ENCODE results near the gene SLC35F3.
"Not testable (repeated sequence)": the region's sequence is repeated elsewhere in the genome, so short reads cannot be mapped to it uniquely, and the experiment has no call there.

SLC35F3 gene

DNA sequence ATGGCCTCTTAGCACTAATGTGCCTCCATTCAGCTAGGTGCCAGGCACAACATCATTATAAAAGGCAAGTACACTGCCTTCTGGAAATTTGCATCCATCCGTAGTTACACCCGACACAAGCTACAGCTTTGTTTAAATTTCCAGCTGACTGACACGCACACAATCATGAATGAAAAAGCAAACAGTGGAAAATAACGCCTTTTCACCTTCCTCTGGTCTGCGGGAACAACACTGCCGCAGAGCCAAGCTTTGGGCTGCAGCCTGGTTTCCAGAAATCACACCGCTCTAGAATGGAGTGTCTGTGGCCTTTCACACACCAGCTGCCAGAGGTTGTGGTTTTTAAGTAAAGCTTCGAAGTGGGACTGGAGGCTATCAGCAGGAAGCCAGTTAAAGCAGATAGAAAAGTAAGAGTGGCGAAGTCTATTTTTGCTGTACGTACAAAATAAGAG is 326.0 kb downstream of the SLC35F3 start:
- H3K4me3 ChIP-seq (ENCODE audit: low read length): peak overlapping the region; percentile 45
- DNase-seq (ENCODE audit: low read depth, low spot score): peak; percentile 80

DNA sequence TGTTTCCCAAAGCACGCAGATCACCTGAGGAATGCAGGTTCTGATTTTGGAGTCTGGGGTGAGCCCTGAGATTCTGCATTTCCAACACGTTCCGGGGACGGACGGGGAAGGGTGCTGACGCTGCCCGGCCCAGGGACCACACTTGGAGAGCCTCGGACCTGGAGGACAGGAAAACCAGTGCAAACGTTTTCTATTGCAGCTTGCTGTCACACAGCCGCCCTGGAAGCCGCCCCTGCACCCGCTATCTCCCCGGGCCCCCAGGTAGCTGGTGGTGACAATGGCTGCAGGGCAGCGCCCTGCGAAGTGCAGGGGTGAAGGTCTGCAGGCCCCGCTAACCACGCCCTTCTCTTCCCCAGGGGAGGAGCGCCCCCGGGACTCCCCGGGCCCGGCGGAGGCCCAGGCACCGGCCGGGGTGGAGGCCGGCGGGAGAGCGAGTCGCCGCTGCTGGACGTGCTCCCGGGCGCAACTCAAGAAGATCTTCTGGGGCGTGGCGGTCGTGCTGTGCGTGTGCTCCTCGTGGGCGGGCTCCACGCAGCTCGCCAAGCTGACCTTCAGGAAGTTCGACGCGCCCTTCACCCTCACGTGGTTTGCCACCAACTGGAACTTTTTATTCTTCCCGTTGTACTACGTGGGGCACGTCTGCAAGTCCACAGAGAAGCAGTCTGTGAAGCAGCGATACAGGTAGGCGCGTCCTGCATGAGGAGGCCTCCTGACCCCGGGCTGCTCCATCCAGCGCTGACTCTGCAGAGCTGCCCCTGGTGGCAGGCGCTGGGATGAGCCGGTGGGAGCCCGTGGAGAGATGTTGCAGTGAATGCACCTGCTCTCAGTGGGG is 326.8 kb downstream of the SLC35F3 start:
- peak overlapping the region; percentile 45 for H3K4me3 ChIP-seq (ENCODE audit: low read length)

DNA sequence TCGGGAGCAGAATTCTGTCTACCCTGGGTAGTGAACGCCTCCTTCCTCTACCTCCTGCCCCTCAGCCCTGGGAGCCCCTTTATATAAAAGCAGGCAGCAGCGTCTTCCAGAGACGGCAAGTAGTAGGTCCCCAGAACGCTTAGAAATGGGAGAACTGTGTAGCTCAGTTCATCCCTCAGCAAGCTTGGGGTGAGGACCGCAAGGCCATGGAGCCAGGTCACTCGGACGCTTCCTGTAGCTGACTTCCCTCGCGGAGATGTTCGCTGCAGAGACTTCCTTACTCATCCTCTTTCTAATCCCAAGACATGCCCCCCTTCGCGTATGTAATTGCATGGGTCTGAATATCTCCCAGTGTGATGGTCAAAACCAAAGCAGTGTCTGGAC is 327.4 kb downstream of the SLC35F3 start:
- DNase-seq (ENCODE audit: low read depth, low spot score): no peak
- H3K4me3 ChIP-seq (ENCODE audit: low read length): peak overlapping the region; percentile 45; the same call in 1 of the 2 replicates

More for the DNA sequence above, 326.8 kb downstream of the SLC35F3 start:
- peak; percentile 16 for DNase-seq (ENCODE audit: low read depth, low spot score)

DNA sequence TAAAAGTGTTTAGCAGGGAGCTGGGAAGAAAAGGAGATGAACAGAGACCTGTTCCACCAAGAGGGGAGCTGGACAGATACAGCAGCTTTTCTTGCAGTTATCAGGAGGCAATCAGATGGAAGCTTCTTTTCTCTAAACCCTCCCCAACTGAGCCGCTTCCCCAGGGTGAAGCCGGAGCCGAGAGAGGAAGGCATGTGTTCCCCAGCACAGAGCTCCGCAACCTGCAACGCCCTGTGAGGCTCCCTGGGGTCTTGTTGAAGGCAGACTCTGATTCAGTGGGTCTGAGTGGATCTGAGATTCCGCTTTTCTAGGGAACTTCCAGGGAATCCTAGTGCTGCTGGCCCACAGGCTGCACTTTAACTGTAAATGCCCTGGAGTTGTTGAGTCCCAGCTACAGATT is 329.7 kb downstream of the SLC35F3 start:
- H3K4me3 ChIP-seq (ENCODE audit: low read length): no peak overlapping the region
- no peak for DNase-seq (ENCODE audit: low read depth, low spot score)

DNA sequence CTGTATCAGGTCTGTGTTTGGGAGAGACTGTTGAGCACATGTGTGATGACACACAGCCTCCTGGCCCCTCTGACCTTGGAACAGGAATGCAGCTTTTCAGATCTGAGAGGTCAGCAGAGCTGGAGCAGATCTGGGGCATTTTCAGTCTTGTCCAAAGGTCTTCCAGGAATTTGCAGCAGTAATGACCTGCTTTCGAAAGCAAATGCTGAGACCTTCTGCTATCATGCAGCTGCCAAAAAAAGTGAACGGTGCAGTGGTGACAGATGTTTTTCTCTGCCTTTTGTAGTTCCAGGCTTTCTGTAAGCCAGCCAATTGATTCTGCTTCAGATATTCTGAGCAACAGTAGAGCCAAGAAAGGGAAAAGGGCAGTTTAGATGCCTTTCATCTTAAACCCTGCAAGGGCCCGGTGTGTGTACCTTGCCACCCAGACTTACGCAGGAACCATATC is 331.0 kb downstream of the SLC35F3 start:
- H3K4me3 ChIP-seq (ENCODE audit: low read length): no peak overlapping the region
- DNase-seq (ENCODE audit: low read depth, low spot score): no peak

DNA sequence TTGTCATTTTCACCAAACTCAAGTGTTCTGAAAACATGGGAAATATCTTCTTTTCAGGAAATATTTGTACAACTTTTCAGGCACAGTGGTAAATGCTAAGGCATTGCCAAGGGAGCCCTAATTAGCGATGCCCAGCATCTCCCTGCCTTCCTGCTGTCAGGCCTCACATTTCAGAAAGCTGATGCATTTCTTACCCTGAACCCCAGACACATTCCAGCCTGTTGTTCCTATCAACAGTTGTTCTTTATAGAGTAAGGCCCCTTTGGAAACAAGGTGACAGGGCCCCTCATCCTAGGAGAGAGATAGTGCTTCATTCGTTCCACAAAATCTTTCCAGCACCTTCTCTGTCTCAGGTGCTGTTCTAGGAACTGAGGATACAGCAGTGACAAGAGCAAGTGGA is 332.9 kb downstream of the SLC35F3 start:
- no peak for DNase-seq (ENCODE audit: low read depth, low spot score)
- no peak overlapping the region for H3K4me3 ChIP-seq (ENCODE audit: low read length)

DNA sequence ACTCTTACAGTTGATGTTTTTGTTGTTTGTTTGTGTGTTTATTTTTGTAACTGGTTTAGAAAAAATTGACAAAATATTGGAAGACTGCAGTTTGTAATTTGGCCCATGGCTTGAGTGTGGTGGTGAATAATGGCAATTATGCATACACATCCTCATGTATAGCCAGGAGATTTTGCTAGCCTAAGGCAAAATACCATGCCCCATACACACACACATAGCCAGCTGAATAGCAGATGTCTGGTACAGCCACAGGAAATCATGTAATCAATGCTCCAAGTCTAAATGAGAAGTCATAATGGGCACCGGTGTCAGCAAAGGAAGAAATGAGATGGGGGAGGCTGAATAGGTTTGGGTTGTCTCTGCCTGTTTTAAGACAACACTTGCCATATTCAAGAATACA is 333.6 kb downstream of the SLC35F3 start:
- H3K4me3 ChIP-seq (ENCODE audit: low read length): no peak overlapping the region
- DNase-seq (ENCODE audit: low read depth, low spot score): no peak

DNA sequence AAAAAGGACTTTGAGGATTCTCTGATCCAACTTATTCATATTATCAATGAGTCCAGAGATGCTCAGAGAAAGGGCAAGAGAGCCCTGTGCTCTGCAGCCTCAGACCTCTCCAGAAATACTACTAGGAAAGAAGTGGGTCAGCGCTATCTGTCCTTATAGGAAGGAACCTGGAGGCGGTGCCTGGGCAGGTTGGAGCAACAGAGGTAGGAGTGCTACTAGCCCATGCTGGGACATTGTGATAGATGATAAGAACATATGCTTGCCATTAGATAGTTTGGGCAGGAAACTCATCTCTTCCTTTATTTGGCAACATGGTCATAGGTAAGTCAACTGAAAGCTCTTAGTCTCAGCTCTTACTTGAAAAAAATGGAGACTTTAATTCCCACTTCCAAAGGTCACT is 335.0 kb downstream of the SLC35F3 start:
- no peak overlapping the region for H3K4me3 ChIP-seq (ENCODE audit: low read length)

DNA sequence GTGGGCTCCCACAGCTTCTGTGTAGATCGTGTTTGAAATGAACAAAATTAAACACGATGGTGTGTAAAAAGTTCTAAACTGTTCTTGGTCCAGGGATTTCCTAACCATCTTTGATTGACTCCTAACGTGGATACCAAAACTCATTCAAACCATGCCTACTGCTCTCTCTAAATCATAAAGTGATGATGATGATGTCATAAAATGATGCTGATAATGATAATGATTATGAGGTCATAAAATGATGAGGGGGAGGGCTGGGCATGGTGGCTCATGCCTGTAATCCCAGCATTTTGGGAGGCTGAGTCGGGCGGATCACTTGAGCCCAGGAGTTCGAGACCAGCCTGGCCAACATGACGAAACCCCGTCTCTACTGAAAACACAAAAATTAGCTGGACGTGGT is 335.5 kb downstream of the SLC35F3 start:
- H3K4me3 ChIP-seq (ENCODE audit: low read length): no peak overlapping the region
- no peak for DNase-seq (ENCODE audit: low read depth, low spot score)

More for the DNA sequence above, 335.0 kb downstream of the SLC35F3 start:
- no peak for DNase-seq (ENCODE audit: low read depth, low spot score)

DNA sequence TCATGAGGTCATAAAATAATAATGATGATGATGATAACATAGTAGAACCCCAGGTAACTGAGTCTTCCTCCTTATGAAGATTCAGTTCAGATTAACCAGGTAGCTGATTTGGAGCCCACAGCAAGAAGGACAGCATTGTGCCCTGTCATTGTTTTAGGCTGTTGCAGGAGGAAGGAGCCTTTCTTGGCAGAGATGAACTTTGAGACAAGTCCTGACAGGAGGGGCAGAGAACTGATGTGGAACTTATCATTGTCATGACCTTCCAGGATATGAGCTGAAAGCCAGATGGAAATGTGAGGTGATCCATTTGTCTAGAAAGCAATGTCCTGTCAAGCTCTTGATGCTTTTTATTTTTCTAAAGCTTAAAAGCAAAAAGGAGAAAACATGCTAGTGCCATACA is 336.2 kb downstream of the SLC35F3 start:
- no peak overlapping the region for H3K4me3 ChIP-seq (ENCODE audit: low read length)
- no peak for DNase-seq (ENCODE audit: low read depth, low spot score)

DNA sequence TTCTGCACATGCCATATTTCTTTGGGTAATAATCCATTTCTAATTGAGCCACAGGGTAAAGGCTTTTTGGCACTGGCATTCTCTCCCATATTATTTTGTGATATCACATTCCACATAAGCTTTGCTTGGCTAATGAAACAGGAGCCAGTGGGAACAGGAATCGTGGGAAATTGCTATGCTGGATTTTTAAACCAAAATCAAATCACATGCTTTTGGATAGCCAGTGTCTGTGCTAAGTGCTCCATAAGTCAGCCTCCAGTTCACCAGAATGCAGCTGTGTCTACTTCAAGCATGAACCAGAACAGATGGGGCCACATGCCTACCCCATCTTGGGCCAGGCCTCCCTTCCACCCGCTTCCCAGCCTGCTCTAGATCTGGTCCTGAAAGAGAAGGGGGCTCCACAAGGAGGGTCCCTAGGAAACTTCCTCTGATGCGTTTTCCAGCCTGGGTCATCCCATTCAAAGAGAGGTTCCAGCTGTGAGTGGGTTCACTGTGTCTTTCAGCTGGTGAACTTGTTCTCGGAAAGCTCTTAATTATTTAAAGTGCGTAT is 337.5 kb downstream of the SLC35F3 start:
- no peak overlapping the region for H3K4me3 ChIP-seq (ENCODE audit: low read length)
- no peak for DNase-seq (ENCODE audit: low read depth, low spot score)

DNA sequence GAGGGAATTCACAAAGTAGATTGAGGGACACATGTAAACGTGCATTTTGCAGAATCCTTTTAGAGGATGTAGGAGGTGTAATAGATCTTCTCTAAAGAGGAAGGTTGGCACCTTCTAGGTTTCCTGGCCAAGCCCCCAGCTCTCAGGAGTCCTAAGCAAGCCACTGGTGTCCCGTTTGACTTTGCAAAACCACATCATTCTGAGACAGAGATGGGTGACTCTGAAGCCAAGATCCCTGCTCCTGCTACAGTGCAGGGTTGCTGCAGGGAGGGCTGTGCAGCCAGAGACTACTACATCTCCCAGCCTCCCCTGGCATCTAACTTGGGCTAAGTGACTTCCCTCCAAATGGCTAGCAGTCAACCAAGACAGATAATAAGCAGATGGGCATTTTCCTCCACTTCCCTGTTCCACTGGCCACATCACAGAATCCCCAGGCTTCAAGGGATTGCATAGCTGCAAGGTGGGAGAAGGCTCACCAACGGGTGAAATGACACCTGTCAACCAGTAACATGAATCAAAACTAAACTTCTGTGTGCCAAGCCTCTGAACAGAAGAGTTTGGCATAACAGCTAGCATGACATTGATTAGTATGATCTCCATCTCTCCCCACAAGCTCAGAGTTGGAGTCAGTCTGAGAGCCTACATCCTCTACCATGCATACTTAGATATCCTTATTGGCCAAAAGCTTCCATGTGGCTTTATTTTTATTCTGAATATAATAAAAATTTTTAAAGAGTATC is 339.2 kb downstream of the SLC35F3 start:
- no peak for DNase-seq (ENCODE audit: low read depth, low spot score)
- no peak overlapping the region for H3K4me3 ChIP-seq (ENCODE audit: low read length)

DNA sequence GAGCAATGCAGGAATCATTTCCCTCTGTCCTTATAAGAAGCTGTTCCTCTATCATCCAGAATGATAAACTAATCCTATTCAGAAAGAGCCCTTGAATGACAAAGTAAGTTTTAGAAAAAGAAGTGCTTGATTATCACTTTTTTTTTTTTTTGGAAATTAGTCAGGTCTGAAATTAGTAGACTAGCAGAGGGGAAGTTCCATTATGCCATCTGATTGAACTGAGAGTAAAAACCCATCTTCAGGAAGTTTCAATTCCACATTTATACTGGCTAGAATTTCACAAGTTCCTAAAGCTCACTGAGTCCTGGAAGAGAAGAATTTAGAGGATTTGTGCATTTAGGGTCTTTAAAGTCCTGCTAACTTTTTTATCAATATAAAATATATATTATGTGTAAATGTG is 340.0 kb downstream of the SLC35F3 start:
- no peak for DNase-seq (ENCODE audit: low read depth, low spot score)

DNA sequence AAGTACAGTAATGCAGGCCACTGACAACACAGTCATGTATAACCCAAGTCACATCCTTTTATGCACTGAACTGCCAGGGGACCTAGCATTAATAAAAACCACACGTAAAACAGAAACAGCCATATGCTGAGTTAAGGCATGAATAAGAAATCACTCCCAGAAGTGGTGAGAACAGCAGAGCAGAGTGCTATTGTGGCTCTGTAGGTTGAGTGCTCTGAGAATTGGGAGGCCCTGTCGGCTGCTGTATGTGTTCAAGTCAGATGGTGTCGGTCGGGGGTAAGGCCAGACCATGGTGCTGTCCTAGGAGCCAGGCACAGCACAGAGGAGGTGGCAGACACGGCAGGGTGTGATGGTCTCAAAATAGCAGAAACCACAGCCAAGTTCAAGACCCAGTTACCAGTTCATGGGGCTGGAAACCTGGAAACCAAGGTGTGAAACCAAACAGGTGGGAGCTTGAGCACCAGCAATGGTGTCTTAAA is 342.2 kb downstream of the SLC35F3 start:
- no peak overlapping the region for H3K4me3 ChIP-seq (ENCODE audit: low read length)
- DNase-seq (ENCODE audit: low read depth, low spot score): no peak

More for the DNA sequence above, 340.0 kb downstream of the SLC35F3 start:
- no peak overlapping the region for H3K4me3 ChIP-seq (ENCODE audit: low read length)

DNA sequence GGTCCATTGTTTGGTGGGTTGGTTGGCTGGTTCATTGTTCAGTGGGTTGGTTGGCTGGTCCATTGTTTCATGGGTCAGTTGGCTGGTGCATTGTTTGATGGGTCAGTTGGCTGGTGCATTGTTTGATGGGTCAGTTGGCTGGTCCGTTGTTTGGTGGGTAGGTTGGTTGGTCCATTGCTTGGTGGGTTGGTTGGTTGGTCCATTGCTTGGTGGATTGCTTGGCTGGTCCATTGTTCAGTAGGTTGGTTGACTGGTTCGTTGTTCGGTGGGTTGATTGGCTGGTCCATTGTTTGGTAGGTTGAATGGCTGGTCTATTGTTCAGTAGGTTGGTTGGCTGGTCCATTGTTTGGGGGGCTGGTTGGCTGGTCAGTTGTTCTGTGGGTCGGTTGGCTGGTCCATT is 343.3 kb downstream of the SLC35F3 start:
- not testable (repeated sequence) for DNase-seq (ENCODE audit: low read depth, low spot score); H3K4me3 ChIP-seq (ENCODE audit: low read length)

DNA sequence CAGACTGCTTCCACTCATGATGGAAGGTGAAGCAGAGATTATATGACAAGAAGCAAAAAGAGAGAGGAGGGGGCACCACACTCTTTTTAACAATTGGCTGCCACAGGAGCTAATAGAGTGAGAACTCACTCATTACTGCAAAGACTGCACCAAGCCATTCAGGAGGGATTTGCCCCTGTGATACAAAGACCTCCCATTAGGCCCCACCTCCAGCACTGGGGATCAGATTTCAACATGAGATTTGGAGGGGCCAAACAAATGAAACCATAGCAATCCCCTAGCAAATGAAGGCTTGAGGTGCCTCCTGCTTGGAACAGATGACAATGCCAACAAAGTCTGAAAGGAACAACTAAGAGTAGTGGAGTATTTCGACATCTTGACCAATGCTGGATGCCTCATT is 346.3 kb downstream of the SLC35F3 start:
- no peak overlapping the region for H3K4me3 ChIP-seq (ENCODE audit: low read length)
- no peak for DNase-seq (ENCODE audit: low read depth, low spot score)

DNA sequence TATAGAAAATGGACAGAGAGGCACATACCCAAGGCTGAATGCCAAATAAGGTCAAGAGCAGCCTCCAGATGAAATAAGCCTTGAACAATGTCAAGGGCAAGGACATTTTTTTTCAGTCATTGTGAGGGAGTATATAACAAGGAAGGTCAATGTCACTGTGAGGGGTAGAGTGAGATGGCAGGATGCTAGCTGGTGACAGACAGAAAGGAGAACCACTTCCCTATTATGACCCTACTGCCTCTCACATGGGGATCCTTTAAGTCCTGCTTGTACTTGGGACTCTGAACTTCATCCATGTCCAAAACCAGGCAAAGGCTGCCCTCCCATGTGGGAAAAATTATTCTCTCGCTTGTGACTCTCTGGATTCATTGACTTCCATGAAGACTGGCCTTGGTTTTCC is 349.3 kb downstream of the SLC35F3 start:
- H3K4me3 ChIP-seq (ENCODE audit: low read length): no peak overlapping the region
- DNase-seq (ENCODE audit: low read depth, low spot score): no peak

DNA sequence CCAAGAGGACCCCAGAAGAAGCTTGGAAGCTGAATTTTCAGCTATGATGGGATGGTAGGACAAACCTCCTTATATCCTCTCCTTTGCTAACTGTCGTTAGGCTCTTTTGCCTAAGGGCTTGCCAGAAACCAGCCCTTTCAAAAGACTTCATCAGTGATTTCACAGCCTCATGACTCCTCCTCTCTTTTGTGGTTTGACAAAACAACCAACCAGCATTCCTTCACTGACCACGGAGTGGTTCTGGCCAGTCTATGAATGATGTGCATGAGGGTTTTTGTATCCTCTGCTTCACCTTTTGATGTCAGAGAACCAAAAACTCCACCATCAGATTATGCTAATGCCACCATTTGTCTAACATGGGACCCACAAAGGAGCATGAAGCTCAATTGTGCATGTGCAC is 351.9 kb downstream of the SLC35F3 start:
- DNase-seq (ENCODE audit: low read depth, low spot score): no peak
- no peak overlapping the region for H3K4me3 ChIP-seq (ENCODE audit: low read length)

DNA sequence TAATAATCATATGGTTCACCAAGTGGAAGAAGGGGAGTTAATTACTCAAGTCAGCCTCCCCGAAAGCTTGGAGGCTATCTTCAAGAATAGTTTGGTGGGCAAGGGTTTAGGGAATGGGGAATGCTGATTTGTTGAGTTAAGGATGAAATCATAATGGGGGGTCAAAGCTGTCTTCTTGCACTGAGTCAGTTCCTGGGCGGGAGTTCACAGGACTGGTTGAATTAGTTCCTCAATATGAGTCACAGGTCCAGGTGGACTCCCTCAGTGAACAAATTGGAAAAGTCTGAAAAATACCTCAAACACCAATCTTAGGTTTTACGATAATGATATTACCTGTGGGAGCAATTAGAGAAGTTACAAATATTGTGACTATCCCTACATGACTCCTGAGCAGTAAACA is 353.6 kb downstream of the SLC35F3 start:
- DNase-seq (ENCODE audit: low read depth, low spot score): no peak
- H3K4me3 ChIP-seq (ENCODE audit: low read length): no peak overlapping the region

DNA sequence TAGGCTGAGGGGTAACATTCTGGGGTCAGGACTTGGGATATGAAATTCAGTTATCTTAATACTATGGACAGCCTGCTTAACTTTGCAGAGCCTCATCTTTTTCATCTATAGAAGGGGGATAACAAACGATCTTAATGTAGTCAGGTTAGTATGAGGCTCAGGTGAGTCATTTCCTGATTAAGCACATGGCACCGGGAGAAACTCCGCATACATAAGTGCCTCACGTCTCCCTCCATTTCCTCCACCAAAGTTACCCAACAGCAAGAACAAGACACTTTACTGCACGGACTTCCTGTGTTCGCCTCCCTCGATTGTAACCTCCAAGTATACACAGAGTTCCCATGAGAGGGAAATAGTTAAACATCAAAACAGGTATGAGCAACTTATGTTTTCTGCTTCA is 356.1 kb downstream of the SLC35F3 start:
- peak; percentile 23 for DNase-seq (ENCODE audit: low read depth, low spot score)

More for the DNA sequence above, 356.1 kb downstream of the SLC35F3 start:
- no peak overlapping the region for H3K4me3 ChIP-seq (ENCODE audit: low read length)

Data from Jurkat, Clone E6-1 (cell line).